Activated naive CD8-positive, alpha-beta T cell treated with anti-CD3 and anti-CD28 coated beads, Interleukin-2, amount 50 U/mL, for 24 hours (primary cell): Measurements from ENCODE around the gene MICAL3.

ENCODE experiments used
- ATAC-seq: fragments of 150-1000 bp; cut with Tn5 transposase; one replicate; pipeline ENCODE4 v1.10.0; 2021
- DNase-seq: peaks from one replicate; pipeline ENCODE4 v3.0.0; 2021
- H3K27ac Mint-ChIP-seq: one replicate; pipeline ENCODE4 v1.8.0; 2021; ENCODE audit warnings: mild to moderate bottlenecking, mixed read lengths
- H3K27me3 Mint-ChIP-seq: one replicate; pipeline ENCODE4 v1.8.0; 2021; ENCODE audit warnings: mixed read lengths
- H3K36me3 Mint-ChIP-seq: one replicate; pipeline ENCODE4 v1.8.0; 2021; ENCODE audit warnings: low read depth, mixed read lengths
- H3K4me1 Mint-ChIP-seq: one replicate; pipeline ENCODE4 v1.8.0; 2021; ENCODE audit warnings: mixed read lengths
- H3K4me3 Mint-ChIP-seq: one replicate; pipeline ENCODE4 v1.8.0; 2021; ENCODE audit warnings: mild to moderate bottlenecking, moderate library complexity, mixed read lengths
- H3K9me3 Mint-ChIP-seq: one replicate; pipeline ENCODE4 v1.8.0; 2021; ENCODE audit warnings: mixed read lengths

The MICAL3 gene

GRCh38 chr22:17915188-17915587 lies 109.2 kb downstream of the MICAL3 start:
- ATAC-seq (no peak), DNase-seq (no peak)
- peaks cover 16% of the 10 kb centered on the region for H3K4me1 Mint-ChIP-seq
- H3K36me3 Mint-ChIP-seq, result no peaks in the 10 kb centered on the region
- no peak overlapping the region for H3K4me3 Mint-ChIP-seq
- H3K27ac Mint-ChIP-seq, result no peak overlapping the region
- H3K27me3 Mint-ChIP-seq, result no peaks in the 10 kb centered on the region
- H3K9me3 Mint-ChIP-seq, result no peaks in the 10 kb centered on the region

- Mint-ChIP-seq H3K4me3 (no peak overlapping the region), H3K36me3 (no peaks in the 10 kb centered on the region), H3K27ac (no peak overlapping the region), H3K9me3 (no peaks in the 10 kb centered on the region), H3K4me1 (peaks cover 12% of the 10 kb centered on the region), H3K27me3 (no peaks in the 10 kb centered on the region)
- no peak for ATAC-seq
- DNase-seq, result no peak
Observed at GRCh38 chr22:17914474-17914873, 109.9 kb downstream of the MICAL3 start.

GRCh38 chr22:17913801-17914347 lies 110.5 kb downstream of the MICAL3 start:
- no peak overlapping the region for H3K27ac Mint-ChIP-seq

GRCh38 chr22:17912945-17913721 lies 111.2 kb downstream of the MICAL3 start:
- Mint-ChIP-seq H3K27me3 (no peaks in the 10 kb centered on the region), H3K4me3 (no peak overlapping the region), H3K4me1 (peaks cover 10% of the 10 kb centered on the region), H3K36me3 (no peaks in the 10 kb centered on the region), H3K9me3 (no peaks in the 10 kb centered on the region), H3K27ac (no peak overlapping the region)
- ATAC-seq (no peak), DNase-seq (no peak)

More at GRCh38 chr22:17913801-17914347, 110.5 kb downstream of the MICAL3 start:
- DNase-seq, result no peak
- ATAC-seq, result no peak
- Mint-ChIP-seq H3K4me1 (peaks cover 10% of the 10 kb centered on the region), H3K9me3 (no peaks in the 10 kb centered on the region), H3K4me3 (no peak overlapping the region), H3K36me3 (no peaks in the 10 kb centered on the region), H3K27me3 (no peaks in the 10 kb centered on the region)

- no peaks in the 10 kb centered on the region for H3K36me3 Mint-ChIP-seq
- ATAC-seq (no peak), DNase-seq (no peak)
- no peaks in the 10 kb centered on the region for H3K27me3 Mint-ChIP-seq
- no peak overlapping the region for H3K4me3 Mint-ChIP-seq
- H3K9me3 Mint-ChIP-seq, result no peaks in the 10 kb centered on the region
- no peak overlapping the region for H3K27ac Mint-ChIP-seq
- H3K4me1 Mint-ChIP-seq, result peaks cover 10% of the 10 kb centered on the region
Observed at GRCh38 chr22:17911887-17912286, 112.5 kb downstream of the MICAL3 start.

- Mint-ChIP-seq H3K36me3 (no peaks in the 10 kb centered on the region), H3K27ac (no peak overlapping the region)
Observed at GRCh38 chr22:17911312-17911705, 113.1 kb downstream of the MICAL3 start.

GRCh38 chr22:17910561-17911311 lies 113.6 kb downstream of the MICAL3 start:
- no peaks in the 10 kb centered on the region for H3K36me3 Mint-ChIP-seq
- DNase-seq (no peak), ATAC-seq (no peak)
- H3K27me3 Mint-ChIP-seq, result no peaks in the 10 kb centered on the region
- no peak overlapping the region for H3K4me3 Mint-ChIP-seq
- H3K27ac Mint-ChIP-seq, result no peak overlapping the region
- peaks cover 10% of the 10 kb centered on the region for H3K4me1 Mint-ChIP-seq
- H3K9me3 Mint-ChIP-seq, result no peaks in the 10 kb centered on the region

More at GRCh38 chr22:17911312-17911705, 113.1 kb downstream of the MICAL3 start:
- ATAC-seq (no peak), DNase-seq (no peak)
- no peaks in the 10 kb centered on the region for H3K9me3 Mint-ChIP-seq
- no peak overlapping the region for H3K4me3 Mint-ChIP-seq
- H3K4me1 Mint-ChIP-seq, result peaks cover 10% of the 10 kb centered on the region
- no peaks in the 10 kb centered on the region for H3K27me3 Mint-ChIP-seq

- Mint-ChIP-seq H3K27ac (no peak overlapping the region), H3K36me3 (no peaks in the 10 kb centered on the region), H3K4me1 (peaks cover 8% of the 10 kb centered on the region), H3K27me3 (no peaks in the 10 kb centered on the region), H3K9me3 (no peaks in the 10 kb centered on the region), H3K4me3 (no peak overlapping the region)
- ATAC-seq (no peak), DNase-seq (no peak)
Observed at GRCh38 chr22:17907748-17908051, 116.7 kb downstream of the MICAL3 start.

GRCh38 chr22:17906978-17907747 lies 117.2 kb downstream of the MICAL3 start:
- no peak for DNase-seq
- Mint-ChIP-seq H3K4me3 (no peak overlapping the region), H3K27ac (no peak overlapping the region), H3K27me3 (no peaks in the 10 kb centered on the region), H3K4me1 (peaks cover 8% of the 10 kb centered on the region), H3K36me3 (no peaks in the 10 kb centered on the region), H3K9me3 (no peaks in the 10 kb centered on the region)
- no peak for ATAC-seq

- no peak overlapping the region for H3K27ac Mint-ChIP-seq
- DNase-seq (no peak), ATAC-seq (no peak)
- no peaks in the 10 kb centered on the region for H3K27me3 Mint-ChIP-seq
- H3K9me3 Mint-ChIP-seq, result no peaks in the 10 kb centered on the region
- no peak overlapping the region for H3K4me3 Mint-ChIP-seq
- no peaks in the 10 kb centered on the region for H3K4me1 Mint-ChIP-seq
- no peaks in the 10 kb centered on the region for H3K36me3 Mint-ChIP-seq
Observed at GRCh38 chr22:17905445-17905844, 118.9 kb downstream of the MICAL3 start.

GRCh38 chr22:17903564-17904295 lies 120.6 kb downstream of the MICAL3 start:
- H3K9me3 Mint-ChIP-seq, result no peaks in the 10 kb centered on the region
- H3K36me3 Mint-ChIP-seq, result peaks cover 6% of the 10 kb centered on the region
- DNase-seq (no peak), ATAC-seq (no peak)
- no peak overlapping the region for H3K4me3 Mint-ChIP-seq
- no peak overlapping the region for H3K27ac Mint-ChIP-seq
- no peaks in the 10 kb centered on the region for H3K27me3 Mint-ChIP-seq
- no peaks in the 10 kb centered on the region for H3K4me1 Mint-ChIP-seq

- Mint-ChIP-seq H3K9me3 (no peaks in the 10 kb centered on the region), H3K4me1 (no peaks in the 10 kb centered on the region), H3K36me3 (peaks cover 7% of the 10 kb centered on the region), H3K27me3 (no peaks in the 10 kb centered on the region), H3K27ac (no peak overlapping the region), H3K4me3 (no peak overlapping the region)
- ATAC-seq (no peak), DNase-seq (no peak)
Observed at GRCh38 chr22:17902960-17903359, 121.4 kb downstream of the MICAL3 start.

- no peak for ATAC-seq
- H3K4me1 Mint-ChIP-seq, result no peaks in the 10 kb centered on the region
- no peaks in the 10 kb centered on the region for H3K27me3 Mint-ChIP-seq
- no peak for DNase-seq
- no peaks in the 10 kb centered on the region for H3K9me3 Mint-ChIP-seq
- no peak overlapping the region for H3K27ac Mint-ChIP-seq
- no peak overlapping the region for H3K4me3 Mint-ChIP-seq
- peaks cover 25% of the 10 kb centered on the region for H3K36me3 Mint-ChIP-seq
Observed at GRCh38 chr22:17898375-17898774, 126.0 kb downstream of the MICAL3 start.

- DNase-seq (no peak), ATAC-seq (no peak)
- no peaks in the 10 kb centered on the region for H3K4me1 Mint-ChIP-seq
- no peaks in the 10 kb centered on the region for H3K27me3 Mint-ChIP-seq
- H3K27ac Mint-ChIP-seq, result no peak overlapping the region
- H3K36me3 Mint-ChIP-seq, result peaks cover 29% of the 10 kb centered on the region
- no peak overlapping the region for H3K4me3 Mint-ChIP-seq
- H3K9me3 Mint-ChIP-seq, result no peaks in the 10 kb centered on the region
Observed at GRCh38 chr22:17897858-17898257, 126.5 kb downstream of the MICAL3 start.
